A549 (cell line): ENCODE data around the gene HACE1.

Experiments used
- CHD2 ChIP-seq: fragments of 150-350 bp; IDR thresholded peaks from 2 replicates; pipeline ENCODE4 v1.6.1; 2014; ENCODE audit warnings: low read length; ENCODE audit not compliant: partially characterized antibody
- HDAC2 ChIP-seq: fragments of 200-600 bp; sonication (generic); IDR thresholded peaks from 2 replicates; pipeline ENCODE4 v1.6.1; 2016
- HOXA7 ChIP-seq: fragments of 250-450 bp; sonication (Bioruptor Pico); IDR thresholded peaks from 2 replicates; pipeline ENCODE4 v1.5.0; 2020; ENCODE audit warnings: mild to moderate bottlenecking, moderate library complexity
- POLR2A ChIP-seq: IDR thresholded peaks from 2 replicates; pipeline ENCODE4 v1.6.1; 2012; ENCODE audit warnings: mild to moderate bottlenecking, low read length
- TF ChIP-seq, protein P1 (sequence below): fragments of 150-350 bp; IDR thresholded peaks from 2 replicates; pipeline ENCODE4 v1.6.1; 2014; ENCODE audit warnings: low read depth, mild to moderate bottlenecking, low read length

DNA sequence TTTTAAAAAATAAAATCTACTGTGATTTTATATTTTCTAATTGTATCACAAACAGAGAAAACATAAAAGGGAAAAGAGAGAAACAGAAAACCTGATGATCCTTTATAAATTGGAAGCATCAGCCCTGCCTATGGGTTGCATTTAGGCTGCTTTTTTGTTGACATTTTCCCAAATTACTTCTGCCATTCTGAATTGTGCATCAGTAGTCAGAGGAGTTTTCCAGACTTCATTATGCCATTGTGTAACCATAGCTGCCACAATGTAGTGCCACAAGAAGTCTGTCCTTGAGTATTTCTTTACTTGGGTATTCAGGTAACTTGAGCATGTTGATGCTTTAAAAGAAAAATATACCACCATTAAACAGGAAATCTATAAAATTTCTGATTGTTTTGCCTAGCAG, 130.3 kb downstream of the HACE1 start:
- TF ChIP-seq HOXA7 (CRISPR knock-in tag) (no peak), POLR2A (no peak), HDAC2 (no peak), CHD2 (no peak)
- TF ChIP-seq, protein P1, sequence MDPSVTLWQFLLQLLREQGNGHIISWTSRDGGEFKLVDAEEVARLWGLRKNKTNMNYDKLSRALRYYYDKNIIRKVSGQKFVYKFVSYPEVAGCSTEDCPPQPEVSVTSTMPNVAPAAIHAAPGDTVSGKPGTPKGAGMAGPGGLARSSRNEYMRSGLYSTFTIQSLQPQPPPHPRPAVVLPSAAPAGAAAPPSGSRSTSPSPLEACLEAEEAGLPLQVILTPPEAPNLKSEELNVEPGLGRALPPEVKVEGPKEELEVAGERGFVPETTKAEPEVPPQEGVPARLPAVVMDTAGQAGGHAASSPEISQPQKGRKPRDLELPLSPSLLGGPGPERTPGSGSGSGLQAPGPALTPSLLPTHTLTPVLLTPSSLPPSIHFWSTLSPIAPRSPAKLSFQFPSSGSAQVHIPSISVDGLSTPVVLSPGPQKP: no peak
